Cardiac muscle cell (in vitro differentiated cells and primary cell): ENCODE data around the gene MYO9B. TPM values are rescaled to one million over a fixed set of nuclear protein-coding genes. Genes with fewer than 3 reads are reported as not detected.

Source experiments
- DNase-seq, 2 donors: peaks; one replicate each; pipeline versions ENCODE4 v3.0.0 to v3.0.0-alpha.2; 2010 to 2017; ENCODE audit warnings: low read depth in 1 of 2, low spot score in 1 of 2
- H3K27ac ChIP-seq: fragments of 200-600 bp; sonication (generic); 2 replicates; pipeline ENCODE4 v1.5.1; 2016
- H3K27me3 ChIP-seq: fragments of 200-600 bp; sonication (generic); 2 replicates; pipeline ENCODE4 v1.6.0; 2016; ENCODE audit warnings: control low read depth
- H3K36me3 ChIP-seq: fragments of 200-600 bp; sonication (generic); 2 replicates; pipeline ENCODE4 v1.5.1; 2016; ENCODE audit warnings: control low read depth
- H3K4me1 ChIP-seq: fragments of 200-600 bp; sonication (generic); 2 replicates; pipeline ENCODE4 v1.8.1; 2017; ENCODE audit warnings: low read depth, mild to moderate bottlenecking, mixed run types
- H3K4me3 ChIP-seq: fragments of 200-600 bp; sonication (generic); 2 replicates; pipeline ENCODE4 v1.5.1; 2016; ENCODE audit warnings: mild to moderate bottlenecking
- H3K9me3 ChIP-seq: fragments of 200-600 bp; sonication (generic); 2 replicates; pipeline ENCODE4 v1.5.1; 2017; ENCODE audit warnings: low read depth, mild to moderate bottlenecking, control low read depth
- polyA plus RNA-seq: library from polyadenylated mRNA; unstranded; fragments of >200 nt; fragmentation: Nextera tagmentation; extraction: Ambion mirVana; gene quantifications from 2 replicates; pipeline ENCODE4 v1.2.1, GENCODE V29; 2016
- total RNA-seq: library from RNA; depleted of rRNA; stranded (reverse); fragments of >200 nt; gene quantifications from 2 replicates; pipeline ENCODE4 v1.2.3, GENCODE V29; 2016
- TF ChIP-seq, protein P1 (sequence below): IDR thresholded peaks from 2 replicates; pipeline ENCODE4 v1.5.1; 2012; ENCODE audit warnings: low read depth, mild to moderate bottlenecking, low read length

The MYO9B gene
- total and polyA plus RNA-seq, 2 experiments from 2014 or later: 17.7 to 47.9 TPM

DNA sequence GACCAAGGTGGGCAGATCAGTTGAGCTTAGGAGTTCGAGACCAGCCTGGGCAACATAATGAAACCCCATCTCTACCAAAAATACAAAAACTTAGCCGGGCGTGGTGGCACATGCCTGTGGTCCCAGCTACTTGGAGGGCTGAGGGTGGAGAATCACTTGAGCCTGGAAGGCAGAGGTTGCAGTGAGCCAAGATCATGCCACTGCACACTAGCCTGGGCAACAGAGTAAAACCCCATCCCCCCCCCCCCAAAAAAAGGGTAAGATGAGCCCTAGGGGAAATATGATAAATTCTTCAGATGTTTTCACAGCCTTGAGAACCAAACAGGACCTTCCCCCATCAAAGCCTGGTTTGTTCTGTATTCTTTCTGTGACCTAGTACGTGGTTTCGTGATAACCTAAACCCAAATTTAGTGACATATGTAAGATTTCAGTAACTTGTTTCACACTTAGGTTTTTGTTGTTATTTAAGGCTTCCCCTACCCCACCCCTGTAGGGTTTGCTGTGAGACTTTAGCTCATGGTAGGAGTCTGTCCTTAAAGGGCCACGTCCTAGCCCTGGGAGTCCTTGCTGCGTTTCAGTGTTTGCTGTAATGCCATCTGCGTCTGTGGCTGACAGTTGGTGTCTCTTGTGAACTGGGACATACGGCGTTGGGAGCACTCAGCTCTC lies 49.6 kb downstream of the MYO9B start:
- H3K27me3 ChIP-seq: no peaks in the 10 kb centered on the region
- TF ChIP-seq, protein P1, sequence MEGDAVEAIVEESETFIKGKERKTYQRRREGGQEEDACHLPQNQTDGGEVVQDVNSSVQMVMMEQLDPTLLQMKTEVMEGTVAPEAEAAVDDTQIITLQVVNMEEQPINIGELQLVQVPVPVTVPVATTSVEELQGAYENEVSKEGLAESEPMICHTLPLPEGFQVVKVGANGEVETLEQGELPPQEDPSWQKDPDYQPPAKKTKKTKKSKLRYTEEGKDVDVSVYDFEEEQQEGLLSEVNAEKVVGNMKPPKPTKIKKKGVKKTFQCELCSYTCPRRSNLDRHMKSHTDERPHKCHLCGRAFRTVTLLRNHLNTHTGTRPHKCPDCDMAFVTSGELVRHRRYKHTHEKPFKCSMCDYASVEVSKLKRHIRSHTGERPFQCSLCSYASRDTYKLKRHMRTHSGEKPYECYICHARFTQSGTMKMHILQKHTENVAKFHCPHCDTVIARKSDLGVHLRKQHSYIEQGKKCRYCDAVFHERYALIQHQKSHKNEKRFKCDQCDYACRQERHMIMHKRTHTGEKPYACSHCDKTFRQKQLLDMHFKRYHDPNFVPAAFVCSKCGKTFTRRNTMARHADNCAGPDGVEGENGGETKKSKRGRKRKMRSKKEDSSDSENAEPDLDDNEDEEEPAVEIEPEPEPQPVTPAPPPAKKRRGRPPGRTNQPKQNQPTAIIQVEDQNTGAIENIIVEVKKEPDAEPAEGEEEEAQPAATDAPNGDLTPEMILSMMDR: no peak
- H3K4me3 ChIP-seq: no peak overlapping the region
- H3K9me3 ChIP-seq: no peaks in the 10 kb centered on the region
- H3K27ac ChIP-seq: no peak overlapping the region
- DNase-seq: peak in 1 of 2 donors; percentile 62
- no peaks in the 10 kb centered on the region for H3K36me3 ChIP-seq
- peaks cover 8% of the 10 kb centered on the region for H3K4me1 ChIP-seq

DNA sequence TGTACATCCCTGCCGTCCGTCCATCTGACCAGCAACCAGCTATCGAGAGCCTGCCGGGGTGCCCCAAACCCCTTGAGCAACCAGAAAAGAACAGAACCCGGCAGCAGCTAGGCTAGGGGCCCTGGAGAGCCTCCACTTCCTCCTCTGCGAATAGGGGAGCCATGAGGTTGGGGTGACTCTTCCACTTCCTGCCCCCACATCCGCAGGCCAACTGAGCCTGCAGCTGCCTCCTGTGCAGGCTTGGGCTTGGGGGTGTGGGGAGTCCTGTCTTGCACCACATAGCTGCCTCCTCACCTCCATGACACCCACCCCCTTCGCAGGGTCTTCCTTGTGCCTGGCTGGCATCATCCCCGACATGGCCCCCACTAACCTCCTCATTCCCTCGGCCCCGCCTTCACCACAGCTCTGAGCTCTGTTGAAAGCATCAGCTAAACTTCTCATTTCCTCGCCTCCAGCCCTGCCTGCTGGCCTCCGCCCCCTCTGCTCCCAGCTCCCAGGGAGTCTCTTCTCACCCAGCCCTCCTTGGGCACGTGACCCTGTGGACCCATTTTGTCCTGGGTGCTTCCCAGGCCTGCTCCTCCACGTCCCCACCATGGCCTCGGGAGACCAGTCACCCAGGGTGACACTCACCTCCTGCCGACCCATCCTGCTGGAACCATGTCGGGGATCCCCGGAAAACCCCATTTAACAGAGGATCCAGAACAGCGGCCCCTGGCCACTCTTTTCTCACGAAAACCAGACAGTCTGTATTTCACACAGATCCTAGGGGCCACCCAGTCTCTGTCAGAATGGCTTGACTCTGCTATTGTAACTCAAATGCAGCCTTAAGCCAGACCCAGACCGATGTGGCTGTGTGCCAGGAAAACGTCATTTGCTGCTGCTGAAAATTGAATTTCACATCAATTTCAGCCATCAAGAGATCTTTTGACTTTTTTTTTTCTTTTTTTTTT lies 50.4 kb downstream of the MYO9B start:
- no peak overlapping the region for H3K27ac ChIP-seq
- TF ChIP-seq, protein P1: no peak
- DNase-seq: peak in 1 of 2 donors; percentile 52

DNA sequence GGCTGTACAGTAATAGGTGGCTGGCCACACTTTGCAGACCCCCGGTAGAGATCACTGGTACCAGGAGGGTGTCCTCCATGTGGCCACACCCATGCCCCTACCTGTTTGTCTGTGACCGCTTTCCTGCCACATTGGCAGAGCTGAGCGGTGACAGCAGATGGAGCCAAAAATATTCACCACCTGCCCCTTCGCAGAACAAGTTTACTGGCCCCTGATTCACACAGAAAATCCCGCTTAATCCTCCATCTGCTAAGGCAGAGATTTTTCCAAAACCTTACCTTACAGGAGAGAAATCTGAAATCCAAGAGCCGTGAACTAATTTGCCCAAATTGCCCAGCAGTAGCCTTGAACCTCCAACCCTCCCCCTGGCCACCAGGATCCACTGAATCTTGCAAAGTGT lies 52.1 kb downstream of the MYO9B start:
- H3K4me3 ChIP-seq: no peak overlapping the region
- no peaks in the 10 kb centered on the region for H3K27me3 ChIP-seq
- no peak for DNase-seq
- H3K9me3 ChIP-seq: no peaks in the 10 kb centered on the region
- H3K27ac ChIP-seq: no peak overlapping the region
- H3K4me1 ChIP-seq: peaks cover 8% of the 10 kb centered on the region
- no peaks in the 10 kb centered on the region for H3K36me3 ChIP-seq
- TF ChIP-seq, protein P1: no peak

More for the DNA sequence above, 50.4 kb downstream of the MYO9B start:
- no peaks in the 10 kb centered on the region for H3K36me3 ChIP-seq
- no peaks in the 10 kb centered on the region for H3K27me3 ChIP-seq
- H3K9me3 ChIP-seq: no peaks in the 10 kb centered on the region
- no peak overlapping the region for H3K4me3 ChIP-seq
- peaks cover 8% of the 10 kb centered on the region for H3K4me1 ChIP-seq

DNA sequence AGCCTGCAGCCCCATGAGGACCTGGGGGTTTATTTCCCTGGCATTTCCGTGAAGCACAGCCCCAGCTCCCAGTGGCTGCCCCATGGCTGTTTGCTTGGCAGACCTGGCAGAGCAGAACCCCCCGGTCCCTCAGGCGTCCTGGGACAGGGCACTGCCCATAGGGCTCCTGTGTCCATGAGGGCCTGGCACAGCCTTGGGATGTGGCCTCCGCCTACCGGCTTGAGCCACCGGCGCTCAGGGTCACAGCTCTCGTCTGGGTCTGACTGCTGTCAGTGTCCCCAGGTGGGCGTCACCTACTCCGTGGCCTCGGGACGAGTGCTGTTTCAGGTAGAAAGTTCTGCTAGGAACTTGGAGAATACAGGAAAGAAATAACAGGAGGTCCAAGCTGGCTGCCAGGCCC lies 52.8 kb downstream of the MYO9B start:
- TF ChIP-seq, protein P1: no peak
- Histone ChIP-seq H3K4me3 (no peak overlapping the region), H3K27ac (no peak overlapping the region), H3K4me1 (peaks cover 8% of the 10 kb centered on the region), H3K36me3 (no peaks in the 10 kb centered on the region), H3K27me3 (no peaks in the 10 kb centered on the region), H3K9me3 (no peaks in the 10 kb centered on the region)
- DNase-seq: no peak

DNA sequence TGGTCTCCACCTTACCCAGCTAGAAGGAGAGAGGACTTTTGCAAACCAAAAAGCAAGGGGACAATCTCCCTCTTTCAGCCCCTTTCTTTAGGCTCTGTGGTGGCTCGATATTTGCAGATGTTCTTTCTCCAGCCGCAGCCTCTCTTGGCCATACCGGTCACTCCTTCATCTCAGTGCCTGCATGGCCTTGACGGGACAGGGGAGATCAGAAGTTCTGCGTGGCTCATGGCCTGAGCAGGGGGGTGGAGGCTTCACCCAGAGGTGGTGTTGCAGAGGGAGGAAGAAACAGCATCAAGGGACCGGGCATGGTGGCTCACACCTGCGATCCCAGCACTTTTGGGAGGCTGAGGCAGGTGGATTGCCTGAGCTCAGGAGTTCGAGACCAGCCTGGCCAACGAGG lies 53.2 kb downstream of the MYO9B start:
- Histone ChIP-seq H3K27me3 (no peaks in the 10 kb centered on the region), H3K27ac (no peak overlapping the region), H3K9me3 (no peaks in the 10 kb centered on the region), H3K4me3 (no peak overlapping the region), H3K36me3 (no peaks in the 10 kb centered on the region), H3K4me1 (peaks cover 8% of the 10 kb centered on the region)
- TF ChIP-seq, protein P1: no peak
- no peak for DNase-seq
